Activated effector memory CD4-positive, alpha-beta T cell treated with anti-CD3 and anti-CD28 coated beads, Interleukin-2, amount 50 U/mL, for 16 hours (primary cell): ENCODE data around the gene SLC35B2.
A peak's percentile ranks its signal among the peaks of the same experiment; 100 is the strongest.

ENCODE experiments used
- DNase-seq: peaks from one replicate; pipeline ENCODE4 v3.0.0-alpha.2; 2020

Gene SLC35B2

DNA sequence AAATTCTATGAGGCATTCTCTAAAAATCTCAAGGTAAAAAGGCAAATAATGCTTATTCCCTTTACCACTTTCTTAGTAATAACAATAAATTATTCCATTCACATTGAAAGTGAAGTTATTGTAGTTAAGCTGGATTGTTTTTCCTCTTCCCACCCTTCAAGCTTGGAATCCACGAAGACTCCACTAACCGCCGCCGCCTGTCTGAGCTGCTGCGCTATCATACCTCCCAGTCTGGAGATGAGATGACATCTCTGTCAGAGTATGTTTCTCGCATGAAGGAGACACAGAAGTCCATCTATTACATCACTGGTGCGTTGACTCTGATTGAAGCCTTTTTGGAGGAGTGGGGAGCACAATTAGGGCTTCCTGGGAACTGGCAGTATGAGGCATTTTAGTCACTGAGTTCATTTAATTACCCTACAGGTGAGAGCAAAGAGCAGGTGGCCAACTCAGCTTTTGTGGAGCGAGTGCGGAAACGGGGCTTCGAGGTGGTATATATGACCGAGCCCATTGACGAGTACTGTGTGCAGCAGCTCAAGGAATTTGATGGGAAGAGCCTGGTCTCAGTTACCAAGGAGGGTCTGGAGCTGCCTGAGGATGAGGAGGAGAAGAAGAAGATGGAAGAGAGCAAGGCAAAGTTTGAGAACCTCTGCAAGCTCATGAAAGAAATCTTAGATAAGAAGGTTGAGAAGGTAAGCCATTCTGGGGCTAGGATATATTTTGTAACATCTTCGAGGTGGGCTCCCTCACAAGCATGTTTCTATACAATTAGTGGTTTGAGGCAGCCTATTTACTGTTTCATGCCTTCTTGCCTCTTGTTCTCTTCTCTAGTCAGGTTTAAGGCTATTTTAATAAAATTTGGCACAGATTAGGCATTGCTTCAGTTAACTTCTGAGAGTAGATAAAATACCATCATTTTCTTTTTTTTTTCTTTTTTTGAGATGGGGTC, 5.5 kb downstream of the SLC35B2 start:
- DNase-seq: no peak

DNA sequence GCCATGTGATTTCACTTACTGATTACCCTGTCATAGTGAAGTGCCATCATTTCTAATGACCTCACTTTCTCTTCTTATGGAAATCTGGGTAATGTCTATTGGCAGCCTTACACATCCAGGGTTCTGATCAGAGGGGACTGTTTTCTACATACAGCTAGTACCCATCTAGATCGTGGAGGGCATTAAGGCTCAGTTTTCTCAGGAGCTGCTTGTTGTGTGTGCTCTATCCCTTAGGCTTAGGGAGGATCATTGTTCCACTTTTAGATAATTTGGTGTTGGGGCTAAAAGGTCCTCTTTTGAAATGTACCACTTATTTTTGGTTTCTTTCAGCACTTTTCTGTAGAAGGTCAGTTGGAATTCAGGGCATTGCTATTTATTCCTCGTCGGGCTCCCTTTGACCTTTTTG, 6.6 kb downstream of the SLC35B2 start:
- DNase-seq: no peak

- no peak for DNase-seq
These were observed 7.1 kb downstream of the SLC35B2 start for GRCh38 chr6:44250067-44250717.

DNA sequence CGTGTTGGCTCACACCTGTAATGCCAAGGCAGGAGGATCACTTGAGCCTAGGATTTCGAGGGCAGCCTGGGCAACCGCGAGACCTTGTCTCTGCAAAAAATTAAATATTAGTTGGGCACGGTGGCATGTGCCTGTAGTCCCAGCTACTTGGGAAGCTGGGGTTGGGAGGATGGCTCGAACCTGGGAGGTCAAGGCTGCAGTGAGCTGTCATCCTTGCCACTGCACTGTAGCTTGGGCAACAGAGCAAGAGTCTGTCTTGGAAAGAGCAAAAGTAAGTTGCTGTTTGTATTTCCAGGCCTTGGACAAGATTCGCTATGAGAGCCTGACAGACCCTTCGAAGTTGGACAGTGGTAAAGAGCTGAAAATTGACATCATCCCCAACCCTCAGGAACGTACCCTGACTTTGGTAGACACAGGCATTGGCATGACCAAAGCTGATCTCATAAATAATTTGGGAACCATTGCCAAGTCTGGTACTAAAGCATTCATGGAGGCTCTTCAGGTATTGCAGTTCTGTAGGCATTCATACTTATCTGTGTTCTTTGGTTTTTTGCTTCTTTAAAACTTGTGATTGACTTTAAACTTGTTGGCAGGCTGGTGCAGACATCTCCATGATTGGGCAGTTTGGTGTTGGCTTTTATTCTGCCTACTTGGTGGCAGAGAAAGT, 8.1 kb downstream of the SLC35B2 start:
- DNase-seq: no peak

- no peak for DNase-seq
These were observed 8.7 kb downstream of the SLC35B2 start for GRCh38 chr6:44248579-44248978.

DNA sequence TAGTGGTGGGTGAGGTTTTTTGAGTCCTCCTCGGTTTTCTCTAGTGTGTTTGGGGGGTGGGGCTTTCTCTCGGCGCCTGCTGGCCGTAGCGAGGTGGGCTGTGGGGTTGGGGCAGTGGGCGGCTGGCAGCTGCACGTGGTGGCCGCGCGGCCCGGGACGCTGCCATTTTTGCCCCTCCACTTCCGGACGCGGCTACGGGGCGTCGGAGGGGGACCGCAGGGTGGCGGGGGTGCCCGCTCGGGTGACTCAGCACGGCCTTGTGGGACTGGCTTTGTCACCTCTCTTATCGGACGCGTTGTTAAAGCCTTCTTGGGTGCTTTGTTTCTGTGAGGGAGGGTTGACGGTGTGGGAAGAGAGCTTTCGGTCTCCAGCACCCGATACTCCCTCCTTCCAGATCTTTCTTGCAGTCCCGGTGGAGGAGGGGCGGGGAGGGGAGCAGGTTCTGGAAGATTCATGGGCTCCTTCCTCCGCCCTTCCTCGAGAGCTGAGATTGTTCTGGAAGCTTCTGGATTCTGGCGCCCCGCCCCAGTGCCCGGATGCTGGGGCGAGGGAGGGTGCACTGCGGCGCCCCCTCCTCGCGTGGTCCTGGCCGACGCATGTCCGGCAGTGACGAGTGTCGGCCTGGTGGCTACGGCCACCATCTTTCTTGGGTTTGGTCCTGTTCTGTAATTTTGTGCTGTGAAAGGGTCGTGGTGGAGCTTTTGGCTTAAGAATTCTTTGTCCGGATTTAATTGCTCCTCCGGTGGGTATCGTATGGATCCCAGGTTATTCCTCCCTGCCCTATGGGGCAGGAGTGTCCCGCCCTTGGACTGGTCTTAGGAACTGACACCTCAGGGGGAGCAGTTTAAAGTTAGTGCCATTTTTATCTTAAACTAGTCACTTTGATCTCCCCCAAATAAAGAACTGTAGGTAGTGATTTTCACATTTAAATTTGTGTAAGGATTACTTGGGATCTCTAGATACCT, 9.7 kb downstream of the SLC35B2 start:
- peak; percentile 96 for DNase-seq

DNA sequence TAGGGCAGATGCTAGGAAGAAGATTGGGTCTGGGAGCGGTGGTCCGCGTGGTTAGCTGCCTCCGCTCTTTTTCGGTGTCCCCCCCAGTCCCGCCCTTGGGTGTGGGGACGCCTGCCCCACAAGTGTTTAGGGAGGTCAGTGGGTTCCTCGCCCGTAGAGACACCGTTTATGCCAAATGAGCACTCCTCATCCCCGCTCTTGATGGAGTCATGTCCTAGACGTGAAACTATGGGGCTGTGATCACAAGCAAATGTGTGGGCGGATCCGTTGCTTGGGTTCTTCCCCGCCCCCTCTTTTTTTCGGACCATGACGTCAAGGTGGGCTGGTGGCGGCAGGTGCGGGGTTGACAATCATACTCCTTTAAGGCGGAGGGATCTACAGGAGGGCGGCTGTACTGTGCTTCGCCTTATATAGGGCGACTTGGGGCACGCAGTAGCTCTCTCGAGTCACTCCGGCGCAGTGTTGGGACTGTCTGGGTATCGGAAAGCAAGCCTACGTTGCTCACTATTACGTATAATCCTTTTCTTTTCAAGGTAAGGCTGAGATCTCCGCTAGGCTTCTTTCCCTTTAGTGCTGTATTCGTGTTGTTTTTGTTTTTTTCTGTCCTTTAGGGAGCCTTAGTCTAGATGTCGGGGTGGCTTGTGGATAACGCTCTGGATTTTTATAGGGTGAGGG, 10.5 kb downstream of the SLC35B2 start, which contains the start of gene HSP90AB1:
Gene HSP90AB1 (plus strand): TSS at position 439 of the 675 bp plus-strand sequence. CDS start 1,529 bp downstream, outside the sequence.
- DNase-seq: peak; percentile 98

DNA sequence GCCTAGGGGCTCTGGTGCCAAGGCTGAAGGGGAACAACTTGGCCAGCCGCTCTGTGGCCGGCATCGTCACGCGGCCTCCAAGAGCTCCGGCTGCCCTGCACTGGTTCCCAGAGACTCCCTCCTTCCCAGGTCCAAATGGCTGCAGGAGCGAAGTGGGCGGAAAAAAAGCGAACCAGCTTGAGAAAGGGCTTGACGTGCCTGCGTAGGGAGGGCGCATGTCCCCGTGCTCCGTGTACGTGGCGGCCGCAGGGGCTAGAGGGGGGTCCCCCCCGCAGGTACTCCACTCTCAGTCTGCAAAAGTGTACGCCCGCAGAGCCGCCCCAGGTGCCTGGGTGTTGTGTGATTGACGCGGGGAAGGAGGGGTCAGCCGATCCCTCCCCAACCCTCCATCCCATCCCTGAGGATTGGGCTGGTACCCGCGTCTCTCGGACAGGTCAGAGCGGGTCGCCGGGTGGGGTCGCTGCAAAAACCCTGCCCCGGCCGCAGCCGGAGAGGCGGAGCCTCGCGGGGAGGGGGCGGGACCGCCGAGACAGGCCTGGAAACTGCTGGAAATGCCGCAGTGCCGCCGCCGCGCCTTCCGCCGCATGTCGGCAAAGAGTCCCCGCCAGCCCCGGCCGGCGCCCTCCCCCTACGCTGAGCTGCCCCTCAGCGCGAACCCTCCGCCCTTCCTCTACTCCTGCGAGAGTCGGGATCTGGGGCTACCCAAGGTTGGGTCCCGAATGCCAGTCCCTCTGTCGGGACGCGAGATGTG, 11.2 kb downstream of the SLC35B2 start:
- peak; percentile 95 for DNase-seq

- no peak for DNase-seq
These were observed 11.9 kb downstream of the SLC35B2 start for GRCh38 chr6:44245391-44245911.

DNA sequence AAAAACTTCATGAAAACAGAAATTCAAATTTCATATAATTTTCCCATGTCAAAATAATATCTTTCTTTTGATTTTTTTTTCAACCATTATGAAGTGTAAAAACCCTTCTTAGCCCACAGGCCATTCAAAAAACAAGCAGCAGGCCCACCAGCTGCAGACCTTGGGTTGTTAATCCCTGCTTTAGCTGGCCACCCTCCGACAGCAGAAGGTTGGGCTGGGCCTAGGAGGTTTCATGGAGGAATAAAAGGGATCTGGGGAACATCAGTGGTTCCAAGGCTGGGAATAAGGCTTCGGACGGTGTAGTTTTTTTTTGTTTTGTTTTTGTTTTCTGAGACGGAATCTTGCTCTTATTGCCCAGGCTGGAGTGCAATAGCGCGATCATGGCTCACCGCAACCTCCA, 14.0 kb downstream of the SLC35B2 start:
- no peak for DNase-seq

DNA sequence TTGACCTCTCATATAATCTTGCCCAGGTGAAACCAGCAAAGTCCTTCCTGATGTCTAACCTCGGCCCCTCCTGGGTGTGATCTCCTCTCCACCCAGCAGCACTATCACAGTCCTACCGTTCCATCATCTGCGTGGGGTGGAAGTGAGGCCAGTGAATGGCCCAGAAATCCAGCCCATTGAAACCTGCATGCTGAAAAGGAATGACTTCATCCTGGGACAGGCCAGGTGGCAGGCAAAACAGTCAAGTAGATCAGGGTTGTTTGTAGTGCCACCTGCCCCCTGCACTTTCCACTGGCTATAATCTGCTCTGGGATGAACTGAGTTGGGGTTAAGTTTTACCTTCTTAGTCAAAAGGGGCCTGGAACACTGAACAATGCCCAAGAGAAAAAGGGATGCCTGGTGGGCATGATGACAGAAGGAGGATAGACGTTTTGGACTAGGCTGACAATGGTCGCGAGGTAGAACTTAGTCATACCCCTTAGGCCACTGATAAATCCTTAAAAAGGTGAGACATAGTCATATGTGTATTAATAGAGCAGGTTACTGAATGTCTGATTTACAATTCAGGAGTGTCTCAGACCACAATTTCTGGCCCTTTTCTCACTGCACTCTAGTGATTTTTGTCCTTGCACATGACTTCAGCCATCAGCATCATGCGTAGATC, 18.5 kb downstream of the SLC35B2 start:
- no peak for DNase-seq

DNA sequence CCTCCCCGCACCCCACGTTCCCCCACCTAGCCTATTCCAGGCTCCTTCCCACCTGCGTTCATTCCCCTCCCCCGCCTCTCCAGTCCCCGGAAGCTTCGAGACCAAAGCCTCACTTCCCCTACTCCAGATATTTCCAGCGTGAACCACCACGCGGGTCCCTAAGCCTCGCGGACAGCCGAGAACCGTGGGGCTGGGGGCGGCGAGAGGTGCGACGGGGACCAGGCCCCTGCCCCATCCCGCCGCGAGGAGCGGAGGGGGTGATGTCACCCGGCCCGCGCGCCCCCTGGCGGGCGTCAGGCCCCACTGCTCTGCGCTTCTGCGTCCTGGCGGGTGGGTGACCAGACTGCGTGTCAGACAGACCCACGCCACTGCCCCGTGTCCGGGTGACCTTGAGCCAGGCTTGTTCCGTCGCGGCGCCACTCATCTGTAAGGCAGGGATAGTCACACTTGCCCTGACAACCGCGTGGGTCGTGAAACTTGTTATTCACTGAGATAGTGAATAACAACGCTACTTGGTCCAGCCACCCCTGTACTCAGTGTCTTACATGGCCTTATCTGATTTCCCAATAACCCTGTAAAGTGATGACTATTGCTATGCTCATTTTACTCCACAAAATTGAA, 19.4 kb downstream of the SLC35B2 start:
- DNase-seq: peak; percentile 93

DNA sequence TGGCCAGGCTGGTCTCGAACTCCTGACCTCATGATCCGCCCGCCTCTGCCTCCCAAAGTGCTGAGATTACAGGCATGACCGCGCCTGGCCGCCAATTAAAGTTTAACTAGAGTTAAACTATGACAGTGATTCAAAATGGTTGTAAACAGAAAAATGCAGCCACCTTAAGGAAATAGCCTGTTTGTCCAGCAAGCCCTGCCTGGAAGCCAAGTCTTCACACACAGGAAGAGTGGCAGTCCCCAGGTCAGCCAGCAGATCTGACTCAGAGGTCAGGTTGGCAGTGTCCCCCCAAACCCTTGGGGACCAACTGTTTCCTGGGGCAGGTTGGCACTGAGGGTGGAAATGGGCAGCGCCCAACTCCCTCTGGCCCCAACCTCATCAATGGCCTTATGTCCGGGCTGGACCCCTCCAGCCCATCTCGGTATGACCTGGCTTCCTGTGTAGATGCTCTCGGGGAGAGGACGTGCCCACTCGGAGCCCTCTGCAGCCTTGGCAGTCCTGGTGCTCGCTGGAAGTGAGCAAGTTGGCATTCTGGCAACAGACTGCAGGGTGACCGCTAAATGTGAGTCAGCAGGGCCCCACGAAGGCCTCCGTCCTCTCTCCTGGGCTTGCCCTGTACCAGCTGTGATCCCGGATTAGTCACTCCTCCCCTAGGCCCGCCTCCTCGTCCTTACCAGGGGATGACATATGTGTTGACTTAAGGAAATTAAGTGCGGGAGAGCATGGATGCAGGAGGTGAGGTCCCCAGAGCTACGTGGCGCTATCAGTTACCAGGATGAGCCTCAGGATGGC, 20.1 kb downstream of the SLC35B2 start:
- peak; percentile 89 for DNase-seq

GRCh38 chr6:44235891-44236516, 21.3 kb downstream of the SLC35B2 start:
- DNase-seq: no peak

GRCh38 chr6:44235269-44235668, 22.1 kb downstream of the SLC35B2 start:
- no peak for DNase-seq

DNA sequence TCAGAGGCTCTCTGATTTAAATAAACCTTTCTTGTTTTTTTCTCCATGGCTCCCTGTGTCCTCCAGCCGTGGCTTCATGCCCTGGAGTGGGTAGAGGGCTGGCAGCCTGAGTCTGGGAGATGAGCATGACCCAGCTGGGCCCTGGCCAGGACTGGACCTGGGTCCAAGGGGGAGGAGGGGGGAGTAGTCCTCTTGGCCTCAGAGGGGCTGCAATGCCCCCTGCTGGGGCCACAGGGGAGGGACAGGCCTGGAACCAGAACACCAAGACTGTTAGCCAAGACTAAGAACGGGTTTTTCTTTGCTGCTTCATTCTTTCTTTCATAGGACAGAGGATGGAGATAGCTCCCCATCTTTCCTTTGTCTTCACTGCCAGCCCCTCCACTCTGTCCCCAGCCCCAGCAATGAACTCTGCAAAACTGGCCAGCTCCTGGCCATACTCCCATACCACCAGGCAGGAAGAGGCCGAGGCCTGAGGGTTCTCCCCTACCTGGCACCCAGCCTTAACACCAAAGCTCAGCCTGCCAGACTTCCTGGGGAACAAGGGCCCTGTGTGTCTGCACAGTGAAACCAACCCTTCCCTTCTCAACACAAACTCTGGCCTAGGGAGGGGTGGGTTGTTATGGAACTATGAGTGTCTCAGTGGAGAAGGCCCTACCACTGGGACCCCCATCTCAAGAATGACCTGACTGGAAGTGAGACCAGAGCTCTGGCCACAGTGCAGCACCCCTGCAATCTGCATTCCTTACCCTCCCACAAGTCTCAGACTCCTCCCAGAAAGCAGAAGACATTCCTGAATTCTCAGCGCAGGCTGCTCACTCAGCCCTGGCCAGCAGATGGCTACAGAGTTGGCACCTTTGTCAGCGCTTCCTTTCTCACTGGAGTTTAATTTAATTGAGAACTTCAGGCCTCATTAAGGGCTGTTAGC, 23.0 kb downstream of the SLC35B2 start:
- no peak for DNase-seq

- DNase-seq: no peak
These were observed 23.7 kb downstream of the SLC35B2 start for GRCh38 chr6:44233567-44234100.
